Activated CD4-positive, alpha-beta T cell treated with anti-CD3 and anti-CD28 coated beads for 36 hours (primary cell): ENCODE data around the gene ATG2A. TPM values are rescaled to one million over a fixed set of nuclear protein-coding genes. Genes with fewer than 3 reads are reported as not detected.

Experiments
- ATAC-seq: fragments of 200-7000 bp; cut with Tn5 transposase; one replicate; pipeline ENCODE4 v1.10.0; 2021; ENCODE audit warnings: mild to moderate bottlenecking, moderate library complexity
- CTCF ChIA-PET: fragments of 350-600 bp; sonication (Branson Sonifier 250); formaldehyde crosslinking; loops from one replicate; lab custom pipeline; 2021; ENCODE audit warnings: antibody characterized with exemption; lab: Charles Lee
- POLR2A ChIA-PET: fragments of 350-600 bp; sonication (Branson Sonifier 250); formaldehyde crosslinking; loops from one replicate; lab custom pipeline; 2021; ENCODE audit warnings: antibody characterized with exemption, inconsistent platforms; lab: Charles Lee
- DNase-seq: peaks from one replicate; pipeline ENCODE4 v3.0.0-alpha.2; 2020
- H3K27ac Mint-ChIP-seq: one replicate; pipeline ENCODE4 v1.8.0; 2021; ENCODE audit warnings: mixed read lengths
- H3K27me3 Mint-ChIP-seq: one replicate; pipeline ENCODE4 v1.8.0; 2021; ENCODE audit warnings: mixed read lengths
- H3K36me3 Mint-ChIP-seq: one replicate; pipeline ENCODE4 v1.8.0; 2021; ENCODE audit warnings: low read depth, mixed read lengths
- H3K4me1 Mint-ChIP-seq: one replicate; pipeline ENCODE4 v1.8.0; 2021; ENCODE audit warnings: mixed read lengths
- H3K4me3 Mint-ChIP-seq: one replicate; pipeline ENCODE4 v1.8.0; 2021; ENCODE audit warnings: mild to moderate bottlenecking, moderate library complexity, mixed read lengths
- H3K9me3 Mint-ChIP-seq: one replicate; pipeline ENCODE4 v1.8.0; 2021; ENCODE audit warnings: low read depth, mixed read lengths
- intact Hi-C, 2 experiments: fragments of 100-400 bp; cut with DNase I in 1 of 2; cut with micrococcal nuclease in 1 of 2; formaldehyde crosslinking; loops; one replicate each; pipeline versions ENCODE4 v1.14.2 to v1.15.1; 2022 to 2024; cut with DNase I, micrococcal nuclease
- total RNA-seq, 2 experiments: library from RNA; stranded (reverse); gene quantifications; one replicate each; pipeline ENCODE4 v1.2.3, GENCODE V29; 2021

ATG2A gene
- total RNA-seq, 2 experiments from 2014 or later, result 15.8 to 16.7 TPM

DNA sequence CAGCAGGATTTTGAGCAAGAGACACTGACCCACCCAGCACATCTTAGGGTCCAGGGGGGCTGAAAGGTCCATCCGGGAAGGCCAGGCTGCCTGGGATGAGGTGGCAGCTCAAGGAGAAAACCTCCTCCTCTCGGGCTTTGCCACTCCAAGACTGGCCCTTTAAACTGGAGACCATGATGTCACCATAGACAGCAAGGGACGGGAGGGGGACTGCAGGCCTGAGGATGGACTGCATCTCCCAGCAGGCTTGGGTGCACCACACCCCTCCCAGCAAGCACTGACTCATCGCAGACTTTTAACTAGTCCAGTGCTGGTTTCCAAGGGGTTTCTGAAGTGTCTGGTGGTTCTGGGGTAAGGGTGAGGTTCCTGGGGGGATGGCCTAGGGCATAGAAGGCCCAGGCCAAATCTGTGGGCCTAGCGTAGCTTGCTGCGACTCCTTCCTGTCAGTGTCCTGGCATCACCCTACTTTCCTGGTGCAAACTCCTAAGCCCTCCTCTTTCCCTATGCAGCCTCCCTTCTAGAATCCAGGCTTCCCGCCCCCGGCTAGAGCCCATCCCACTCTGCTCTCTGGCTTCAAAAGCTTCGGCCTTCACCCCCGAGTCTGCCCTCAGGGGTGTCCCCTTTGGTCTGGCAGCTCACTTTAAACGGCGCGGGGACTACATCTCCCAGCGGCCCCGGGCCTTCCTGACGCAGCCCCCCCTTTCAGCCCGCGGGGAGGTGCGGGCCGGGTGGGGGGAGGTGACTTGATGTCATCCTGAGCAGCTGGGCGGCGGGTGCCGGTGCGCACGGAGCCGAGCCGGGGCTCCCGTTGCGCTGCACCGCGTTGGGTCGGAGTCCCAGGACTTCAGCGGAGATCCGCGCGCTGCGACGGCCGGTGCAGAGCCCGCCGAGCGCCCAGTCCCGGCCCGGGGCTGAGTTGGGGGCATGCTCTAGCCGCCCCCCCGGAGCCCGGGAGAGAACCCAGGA lies 7.2 kb upstream of the ATG2A start, which contains the start of gene PPP2R5B:
PPP2R5B (plus strand) TSS at position 746 of the 966 bp plus-strand sequence. CDS start 1,046 bp downstream, outside the sequence.
- peak within 1 kb of the TSS; percentile 81 for H3K4me3 Mint-ChIP-seq
- intact Hi-C loops, result loop anchor here (1.0 to 2.0 kb wide), 12 partner anchors 45 to 691 kb away; partner anchors contain the start of genes EHD1 (in 2 of the 2), SNX15 (in 2 of the 2), CAPN1 (in 1 of the 2) and CDCA5 (in 1 of the 2)
- DNase-seq, result peak; percentile 95
- H3K4me1 Mint-ChIP-seq, result peaks cover 9% of the 10 kb centered on the region
- H3K36me3 Mint-ChIP-seq, result no peaks in the 10 kb centered on the region
- CTCF ChIA-PET, result interaction anchor here (0.5 to 1.1 kb wide), 3 partner anchors 92 to 121 kb away, joined by 3 read pairs; partner anchors contain the start of gene MAP4K2
- POLR2A ChIA-PET, result interaction anchor here (0.8 kb wide), 1 partner anchor 113 kb away, joined by 3 read pairs; no protein-coding TSS in a partner anchor
- peak within 1 kb of the TSS; percentile 98 for H3K27ac Mint-ChIP-seq
- no peaks in the 10 kb centered on the region for H3K27me3 Mint-ChIP-seq
- peak; percentile 95 for ATAC-seq
- H3K9me3 Mint-ChIP-seq, result no peaks in the 10 kb centered on the region

DNA sequence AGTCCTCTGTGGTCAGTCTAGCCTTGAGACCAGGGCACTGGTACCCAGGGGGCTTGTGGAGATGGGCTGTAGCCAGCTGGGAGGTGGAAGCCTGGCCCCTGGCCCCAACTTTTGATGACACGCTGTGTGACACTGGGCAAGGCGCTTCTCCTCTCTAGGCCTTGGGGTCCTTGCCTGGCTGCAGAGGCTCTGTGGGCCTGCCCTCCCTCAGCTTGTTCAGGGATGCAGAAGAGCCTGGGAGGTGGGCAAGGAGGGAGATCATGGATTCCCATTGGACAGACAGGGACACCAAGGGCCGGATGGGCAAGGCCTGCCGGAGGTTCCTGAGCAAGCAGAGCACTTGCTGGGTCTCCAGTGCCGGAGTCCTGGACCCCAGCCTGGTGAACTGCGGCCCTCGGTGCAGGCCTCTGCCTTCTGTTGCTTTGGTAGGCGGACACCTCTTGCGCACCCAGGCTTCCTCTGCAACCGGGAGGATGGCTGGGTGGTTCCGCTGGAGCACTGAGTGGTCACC lies 6.2 kb upstream of the ATG2A start:
- Mint-ChIP-seq H3K4me3 (no peak overlapping the region), H3K4me1 (peaks cover 9% of the 10 kb centered on the region), H3K36me3 (no peaks in the 10 kb centered on the region), H3K27ac (no peak overlapping the region), H3K27me3 (no peaks in the 10 kb centered on the region), H3K9me3 (no peaks in the 10 kb centered on the region)
- DNase-seq, result no peak
- ChIA-PET CTCF (no interaction called here), POLR2A (no interaction called here)
- intact Hi-C loops, result no loop called here
- ATAC-seq, result no peak

DNA sequence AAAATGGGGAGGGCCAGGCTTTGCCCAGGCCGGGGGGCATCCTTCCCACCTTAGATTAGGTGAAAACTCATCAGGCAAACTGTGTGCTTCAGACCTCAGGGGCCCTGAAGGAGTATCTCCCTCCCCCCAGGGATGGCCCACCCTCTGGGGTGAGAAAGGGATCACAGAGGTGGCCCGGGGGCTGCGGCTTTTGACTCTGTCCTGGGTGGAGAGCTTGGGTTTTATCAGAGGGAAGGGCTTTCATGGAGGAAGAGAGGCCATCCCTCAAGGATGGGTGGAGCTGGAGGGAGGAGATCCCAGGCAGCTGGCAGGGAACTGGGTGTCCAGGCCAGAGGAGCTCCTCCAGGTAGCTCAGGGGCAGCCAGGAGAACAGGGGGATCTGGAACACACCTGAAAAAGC lies 4.4 kb upstream of the ATG2A start:
- no peaks in the 10 kb centered on the region for H3K9me3 Mint-ChIP-seq
- ChIA-PET POLR2A (interaction anchor here (0.6 kb wide), 1 partner anchor 243 kb away, joined by 4 read pairs; no protein-coding TSS in a partner anchor), CTCF (no interaction called here)
- ATAC-seq (no peak), DNase-seq (no peak)
- H3K27me3 Mint-ChIP-seq, result no peaks in the 10 kb centered on the region
- H3K36me3 Mint-ChIP-seq, result no peaks in the 10 kb centered on the region
- H3K4me3 Mint-ChIP-seq, result no peak overlapping the region
- H3K4me1 Mint-ChIP-seq, result peaks cover 19% of the 10 kb centered on the region
- no peak overlapping the region for H3K27ac Mint-ChIP-seq
- intact Hi-C loops, result no loop called here

DNA sequence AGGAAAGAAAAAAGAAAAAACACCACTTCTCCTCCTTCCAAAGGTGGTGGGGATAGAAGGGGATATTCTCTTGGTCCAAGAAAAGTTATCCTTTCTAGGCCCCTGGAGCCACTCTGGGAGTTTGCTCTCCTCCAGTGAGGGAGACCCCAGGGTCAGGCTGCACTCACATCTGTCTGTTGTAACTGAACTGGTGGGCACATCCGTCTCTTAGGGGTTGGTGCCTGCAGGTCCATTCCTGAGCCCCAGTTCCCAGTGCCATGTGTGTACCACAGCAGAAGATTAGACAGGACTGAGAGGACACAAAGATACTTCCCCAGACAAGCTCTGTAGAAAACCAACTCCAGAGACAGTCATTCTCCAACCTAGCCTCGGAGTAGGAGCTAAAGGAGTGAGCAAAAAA lies 3.1 kb upstream of the ATG2A start:
- intact Hi-C loops, result no loop called here
- Mint-ChIP-seq H3K36me3 (no peaks in the 10 kb centered on the region), H3K4me3 (no peak overlapping the region), H3K4me1 (peaks cover 26% of the 10 kb centered on the region), H3K27ac (no peak overlapping the region), H3K27me3 (no peaks in the 10 kb centered on the region), H3K9me3 (no peaks in the 10 kb centered on the region)
- ATAC-seq (no peak), DNase-seq (no peak)
- ChIA-PET POLR2A (no interaction called here), CTCF (interaction anchor here (0.7 kb wide), 1 partner anchor 9 kb away, joined by 3 read pairs; no protein-coding TSS in a partner anchor)

DNA sequence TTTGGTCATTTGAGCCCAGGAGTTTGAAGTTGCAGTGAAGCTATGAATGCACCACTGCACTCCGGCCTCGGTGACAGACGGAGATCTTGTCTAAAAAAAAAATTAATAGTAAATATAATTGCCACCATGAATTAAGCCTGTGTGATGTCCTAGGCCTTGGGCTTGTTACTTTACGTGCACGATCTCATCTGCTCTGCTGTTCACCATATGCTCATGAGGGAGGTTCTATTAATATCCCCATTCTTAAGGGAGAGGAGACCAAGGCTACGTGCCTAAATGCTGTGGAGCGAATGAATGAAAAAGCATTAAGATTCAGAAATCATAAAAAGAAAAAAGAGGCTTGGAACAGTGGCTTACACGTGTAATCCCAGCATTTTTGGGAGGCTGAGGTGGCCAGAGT lies 2.6 kb upstream of the ATG2A start:
- ChIA-PET POLR2A (no interaction called here), CTCF (interaction anchor here (0.7 kb wide), 2 partner anchors 8 to 17 kb away, joined by 3 read pairs; no protein-coding TSS in a partner anchor)
- H3K9me3 Mint-ChIP-seq, result no peaks in the 10 kb centered on the region
- no peak overlapping the region for H3K4me3 Mint-ChIP-seq
- intact Hi-C loops, result loop anchor here (5.0 kb wide), 4 partner anchors 53 to 653 kb away; partner anchors contain the start of genes ARL2 (in 1 of the 2), FAM89B (in 1 of the 2), MAJIN (in 1 of the 2) and TM7SF2 (in 1 of the 2)
- no peaks in the 10 kb centered on the region for H3K27me3 Mint-ChIP-seq
- DNase-seq, result no peak
- peaks cover 26% of the 10 kb centered on the region for H3K4me1 Mint-ChIP-seq
- H3K36me3 Mint-ChIP-seq, result no peaks in the 10 kb centered on the region
- no peak overlapping the region for H3K27ac Mint-ChIP-seq
- no peak for ATAC-seq

DNA sequence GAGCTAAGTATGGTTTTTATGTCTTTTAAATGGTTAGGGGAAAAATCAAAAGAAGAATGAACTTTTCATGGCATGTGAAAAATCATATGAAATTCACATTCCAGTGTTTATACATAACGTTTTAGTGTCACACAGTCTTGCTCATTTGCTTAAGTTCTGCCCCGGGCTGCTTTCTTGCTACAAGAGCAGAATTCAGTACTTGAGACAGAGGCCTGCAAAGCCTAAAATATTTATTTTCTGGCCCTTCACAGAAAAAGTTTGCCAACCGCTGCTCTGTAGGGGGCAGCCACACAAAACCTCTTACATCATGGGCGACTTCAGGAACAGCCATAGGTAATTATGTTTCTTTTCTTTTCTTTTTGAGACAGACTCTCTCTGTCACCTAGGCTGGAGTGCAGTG lies 1.0 kb upstream of the ATG2A start:
- intact Hi-C loops, result loop anchor here (5.0 kb wide), 4 partner anchors 54 to 654 kb away; partner anchors contain the start of genes ARL2 (in 1 of the 2), FAM89B (in 1 of the 2), MAJIN (in 1 of the 2) and TM7SF2 (in 1 of the 2)
- ChIA-PET POLR2A (no interaction called here), CTCF (interaction anchor here (0.6 to 1.1 kb wide), 7 partner anchors 33 to 96 kb away, joined by 3 to 4 read pairs (median 3); partner anchors contain the start of gene ARL2)
- DNase-seq (peak; percentile 26), ATAC-seq (no peak)
- H3K4me3 Mint-ChIP-seq, result peak overlapping the region; percentile 90
- peaks cover 4% of the 10 kb centered on the region for H3K36me3 Mint-ChIP-seq
- H3K4me1 Mint-ChIP-seq, result peaks cover 16% of the 10 kb centered on the region
- no peaks in the 10 kb centered on the region for H3K27me3 Mint-ChIP-seq
- H3K27ac Mint-ChIP-seq, result peak overlapping the region; percentile 88
- H3K9me3 Mint-ChIP-seq, result no peaks in the 10 kb centered on the region

DNA sequence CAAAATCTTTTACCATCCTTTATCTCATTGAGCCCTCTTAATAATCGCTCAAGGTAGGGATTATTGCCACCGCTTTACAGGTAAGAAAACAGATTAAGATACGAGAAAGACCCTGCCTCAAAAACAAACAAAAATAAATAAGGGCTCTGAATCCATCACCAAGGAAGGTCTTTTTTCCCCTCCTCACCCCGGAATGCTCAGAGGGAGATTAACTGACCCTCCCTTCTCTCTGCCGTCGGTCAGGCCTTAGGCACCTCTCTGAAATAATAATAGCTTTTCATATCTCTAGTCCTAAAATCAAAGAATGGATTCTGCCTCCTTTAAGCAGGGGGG lies 620 bp upstream of the ATG2A start:
- H3K9me3 Mint-ChIP-seq, result no peaks in the 10 kb centered on the region
- ChIA-PET CTCF (interaction anchor here (0.7 to 1.1 kb wide), 5 partner anchors 32 to 72 kb away, joined by 3 to 4 read pairs (median 3); no protein-coding TSS in a partner anchor), POLR2A (no interaction called here)
- intact Hi-C loops, result loop anchor here (1.0 to 5.0 kb wide), 19 partner anchors 39 to 655 kb away; partner anchors contain the start of genes ARL2 (in 1 of the 2), CDCA5 (in 1 of the 2), EHD1 (in 1 of the 2) and FAM89B (in 1 of the 2)
- H3K4me1 Mint-ChIP-seq, result peaks cover 16% of the 10 kb centered on the region
- peak overlapping the region; percentile 90 for H3K4me3 Mint-ChIP-seq
- ATAC-seq (no peak), DNase-seq (no peak)
- peak overlapping the region; percentile 88 for H3K27ac Mint-ChIP-seq
- H3K36me3 Mint-ChIP-seq, result peaks cover 4% of the 10 kb centered on the region
- no peaks in the 10 kb centered on the region for H3K27me3 Mint-ChIP-seq

DNA sequence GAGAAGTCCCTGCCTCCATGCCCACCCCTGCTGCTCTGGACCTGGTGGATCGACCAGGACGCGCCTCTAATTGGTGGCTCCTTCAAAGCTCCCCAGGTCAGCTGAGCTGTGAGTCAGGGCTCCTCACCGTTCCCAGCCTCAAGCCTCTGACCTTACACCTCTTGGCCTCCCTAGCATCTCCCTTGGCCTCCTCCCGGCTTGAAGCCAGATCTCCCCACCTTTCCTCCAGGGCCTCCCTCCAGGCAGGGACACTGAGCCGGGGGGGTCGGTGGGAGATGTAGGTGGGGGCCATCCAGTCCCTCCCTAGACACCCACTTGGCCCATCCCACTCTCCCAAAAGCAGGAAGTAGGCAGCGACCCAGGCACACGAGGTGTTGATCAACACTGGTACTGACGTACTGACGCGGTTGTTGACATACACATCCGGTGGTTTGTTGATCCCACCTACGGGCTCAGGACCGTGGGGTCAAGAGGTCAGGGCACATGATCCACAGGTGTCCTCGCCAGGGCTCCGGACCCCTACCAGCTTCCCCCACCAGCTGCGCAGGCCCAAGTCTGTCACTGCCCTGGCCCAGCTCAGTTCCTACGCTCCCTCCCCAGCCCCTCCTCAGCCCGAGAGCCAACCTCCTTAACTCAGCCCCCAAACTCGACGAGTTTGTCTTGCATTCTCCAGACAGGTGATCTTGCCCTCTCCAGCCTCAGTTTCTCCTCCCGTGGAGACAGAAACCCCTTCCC lies 802 bp downstream of the ATG2A start:
- intact Hi-C loops, result loop anchor here (5.0 kb wide), 4 partner anchors 56 to 656 kb away; partner anchors contain the start of genes ARL2 (in 1 of the 2), FAM89B (in 1 of the 2), MAJIN (in 1 of the 2) and TM7SF2 (in 1 of the 2)

DNA sequence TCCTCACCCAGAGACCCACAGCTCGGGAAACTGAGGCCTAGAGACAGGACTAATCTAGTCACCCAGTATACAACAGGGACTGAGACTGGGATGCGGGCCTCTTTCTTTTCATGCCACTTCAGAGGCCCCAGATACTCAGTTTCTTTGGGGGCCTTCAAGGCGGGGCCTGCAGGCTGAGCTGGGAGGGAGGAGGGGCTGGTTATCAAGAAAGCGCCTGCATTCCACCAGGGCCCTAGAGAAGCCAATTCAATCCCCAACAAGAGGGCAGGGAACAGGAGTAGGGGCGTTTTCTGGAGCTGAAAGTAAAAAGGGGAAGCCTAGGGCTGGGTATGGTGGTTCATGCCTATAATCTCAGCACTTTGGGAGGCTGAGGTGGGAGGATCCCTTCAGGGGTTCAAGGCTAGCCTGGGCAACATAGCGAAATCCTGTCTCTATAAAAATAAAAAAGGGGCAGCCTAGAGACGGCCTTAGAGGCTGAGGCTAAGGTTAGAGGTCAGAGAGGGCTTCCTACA lies 1.6 kb downstream of the ATG2A start:
- peak overlapping the region; percentile 90 for H3K4me3 Mint-ChIP-seq
- H3K4me1 Mint-ChIP-seq, result peaks cover 16% of the 10 kb centered on the region
- CTCF ChIA-PET, result interaction anchor here (0.7 to 1.6 kb wide), 4 partner anchors 30 to 68 kb away, joined by 3 to 6 read pairs (median 4); no protein-coding TSS in a partner anchor
- no peak for ATAC-seq
- H3K36me3 Mint-ChIP-seq, result peaks cover 10% of the 10 kb centered on the region
- no peak overlapping the region for H3K27ac Mint-ChIP-seq
- intact Hi-C loops, result loop anchor here (5.0 kb wide), 4 partner anchors 57 to 657 kb away; partner anchors contain the start of genes ARL2 (in 1 of the 2), FAM89B (in 1 of the 2), MAJIN (in 1 of the 2) and TM7SF2 (in 1 of the 2)
- no peaks in the 10 kb centered on the region for H3K9me3 Mint-ChIP-seq
- POLR2A ChIA-PET, result no interaction called here
- no peak for DNase-seq
- no peaks in the 10 kb centered on the region for H3K27me3 Mint-ChIP-seq

More for the DNA sequence above, 802 bp downstream of the ATG2A start:
- ChIA-PET POLR2A (no interaction called here), CTCF (interaction anchor here (0.7 to 1.6 kb wide), 4 partner anchors 31 to 118 kb away, joined by 3 to 6 read pairs (median 4); no protein-coding TSS in a partner anchor)
- Mint-ChIP-seq H3K9me3 (no peaks in the 10 kb centered on the region), H3K4me3 (peak overlapping the region; percentile 90), H3K27me3 (no peaks in the 10 kb centered on the region), H3K4me1 (peaks cover 16% of the 10 kb centered on the region), H3K36me3 (peaks cover 10% of the 10 kb centered on the region), H3K27ac (peak overlapping the region; percentile 83)
- peak; percentile 1 for ATAC-seq
- DNase-seq, result peak; percentile 54

DNA sequence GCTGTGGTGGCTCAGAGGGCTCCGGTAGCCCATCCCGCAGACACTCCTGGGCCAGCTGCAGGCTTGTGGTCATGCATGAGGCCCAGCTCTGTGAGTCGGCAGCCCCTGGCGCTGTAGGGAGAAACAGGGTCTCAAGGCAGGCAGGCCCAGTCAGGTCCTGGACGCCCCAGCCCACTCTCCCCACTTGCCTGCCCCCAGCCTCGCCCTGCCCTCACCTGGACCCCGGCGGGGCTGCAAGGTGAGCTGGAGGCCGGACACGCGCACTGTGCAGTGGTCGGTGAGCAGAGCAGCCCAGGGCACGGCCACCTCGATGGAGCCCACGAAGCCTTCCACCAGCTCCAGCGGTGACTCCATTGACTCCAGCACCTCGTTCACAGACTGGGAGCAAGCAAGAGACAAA lies 2.9 kb downstream of the ATG2A start:
- Mint-ChIP-seq H3K9me3 (no peaks in the 10 kb centered on the region), H3K27me3 (no peaks in the 10 kb centered on the region), H3K36me3 (peaks cover 10% of the 10 kb centered on the region), H3K4me3 (no peak overlapping the region), H3K27ac (no peak overlapping the region), H3K4me1 (peaks cover 16% of the 10 kb centered on the region)
- DNase-seq (no peak), ATAC-seq (no peak)
- intact Hi-C loops, result no loop called here
- POLR2A ChIA-PET, result interaction anchor here (0.5 kb wide), 1 partner anchor 585 kb away, joined by 3 read pairs; the partner anchor contains the start of gene MALAT1
- CTCF ChIA-PET, result no interaction called here
